ENCODE results near the gene FGF6.
A peak's percentile ranks its signal among the peaks of the same experiment; 100 is the strongest.

The FGF6 gene

DNA sequence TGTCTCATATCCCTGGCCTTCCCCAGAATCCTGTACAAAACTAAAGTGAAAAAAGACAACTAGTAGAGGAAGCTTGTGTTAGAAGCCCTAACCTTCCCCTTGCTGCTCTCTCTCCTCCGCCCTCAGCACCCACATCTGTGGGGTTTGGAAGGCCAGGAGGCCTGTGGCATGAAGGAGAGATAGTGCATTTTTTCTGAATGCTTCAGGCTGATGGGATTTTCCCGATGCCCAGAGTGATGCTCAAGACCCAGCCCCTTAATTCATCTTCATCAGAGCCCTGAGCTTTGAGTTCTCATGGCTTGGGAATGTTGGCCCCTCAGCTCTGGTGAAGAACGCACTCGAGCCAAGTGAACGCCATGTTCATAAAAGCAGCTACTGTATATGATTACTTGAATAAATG, 5.9 kb downstream of the FGF6 start:
- peaks cover 5% of the 10 kb centered on the region; the same call in 1 of the 2 replicates for H3K9me3 ChIP-seq (ENCODE audit: control insufficient read depth, insufficient read depth, low read length)
- peak overlapping the region; percentile 46; the same call in 1 of the 2 replicates for H3K4me3 ChIP-seq (ENCODE audit: low read length)
- no peaks in the 10 kb centered on the region for H3K36me3 ChIP-seq (ENCODE audit: control insufficient read depth, low read length)
- H3K27me3 ChIP-seq (ENCODE audit: control insufficient read depth, low read length) = peaks cover 10% of the 10 kb centered on the region; the same call in 1 of the 2 replicates
- H4K20me1 ChIP-seq (ENCODE audit: control insufficient read depth, insufficient read depth, low read depth, low read length) = no peaks in the 10 kb centered on the region
- no peaks in the 10 kb centered on the region for H3K79me2 ChIP-seq (ENCODE audit: control insufficient read depth, low read length)
- H3K4me1 ChIP-seq (ENCODE audit: control insufficient read depth, low read length) = peaks cover 26% of the 10 kb centered on the region
- H3K9me2 ChIP-seq (replicated peaks; ENCODE audit: control insufficient read depth, low read length) = no peaks in the 10 kb centered on the region
- H3K4me2 ChIP-seq (ENCODE audit: low read length) = peak overlapping the region; percentile 59
- 0 out of 2 replicates have a peak, but pooled peaks cover 3% of the 10 kb centered on the region for H3F3A ChIP-seq (ENCODE audit: control insufficient read depth, insufficient read depth)
- no peak overlapping the region for H3K27ac ChIP-seq (ENCODE audit: low read depth, low read length)
- TF ChIP-seq, protein P1, sequence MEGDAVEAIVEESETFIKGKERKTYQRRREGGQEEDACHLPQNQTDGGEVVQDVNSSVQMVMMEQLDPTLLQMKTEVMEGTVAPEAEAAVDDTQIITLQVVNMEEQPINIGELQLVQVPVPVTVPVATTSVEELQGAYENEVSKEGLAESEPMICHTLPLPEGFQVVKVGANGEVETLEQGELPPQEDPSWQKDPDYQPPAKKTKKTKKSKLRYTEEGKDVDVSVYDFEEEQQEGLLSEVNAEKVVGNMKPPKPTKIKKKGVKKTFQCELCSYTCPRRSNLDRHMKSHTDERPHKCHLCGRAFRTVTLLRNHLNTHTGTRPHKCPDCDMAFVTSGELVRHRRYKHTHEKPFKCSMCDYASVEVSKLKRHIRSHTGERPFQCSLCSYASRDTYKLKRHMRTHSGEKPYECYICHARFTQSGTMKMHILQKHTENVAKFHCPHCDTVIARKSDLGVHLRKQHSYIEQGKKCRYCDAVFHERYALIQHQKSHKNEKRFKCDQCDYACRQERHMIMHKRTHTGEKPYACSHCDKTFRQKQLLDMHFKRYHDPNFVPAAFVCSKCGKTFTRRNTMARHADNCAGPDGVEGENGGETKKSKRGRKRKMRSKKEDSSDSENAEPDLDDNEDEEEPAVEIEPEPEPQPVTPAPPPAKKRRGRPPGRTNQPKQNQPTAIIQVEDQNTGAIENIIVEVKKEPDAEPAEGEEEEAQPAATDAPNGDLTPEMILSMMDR (IDR thresholded peaks at IDR 0.05; ENCODE audit: low read depth, low read length, poor library complexity, severe bottlenecking) = no peak
- TF ChIP-seq EZH2phosphoT487 (IDR thresholded peaks at IDR 0.05; ENCODE audit: borderline replicate concordance, low read length) = no peak

DNA sequence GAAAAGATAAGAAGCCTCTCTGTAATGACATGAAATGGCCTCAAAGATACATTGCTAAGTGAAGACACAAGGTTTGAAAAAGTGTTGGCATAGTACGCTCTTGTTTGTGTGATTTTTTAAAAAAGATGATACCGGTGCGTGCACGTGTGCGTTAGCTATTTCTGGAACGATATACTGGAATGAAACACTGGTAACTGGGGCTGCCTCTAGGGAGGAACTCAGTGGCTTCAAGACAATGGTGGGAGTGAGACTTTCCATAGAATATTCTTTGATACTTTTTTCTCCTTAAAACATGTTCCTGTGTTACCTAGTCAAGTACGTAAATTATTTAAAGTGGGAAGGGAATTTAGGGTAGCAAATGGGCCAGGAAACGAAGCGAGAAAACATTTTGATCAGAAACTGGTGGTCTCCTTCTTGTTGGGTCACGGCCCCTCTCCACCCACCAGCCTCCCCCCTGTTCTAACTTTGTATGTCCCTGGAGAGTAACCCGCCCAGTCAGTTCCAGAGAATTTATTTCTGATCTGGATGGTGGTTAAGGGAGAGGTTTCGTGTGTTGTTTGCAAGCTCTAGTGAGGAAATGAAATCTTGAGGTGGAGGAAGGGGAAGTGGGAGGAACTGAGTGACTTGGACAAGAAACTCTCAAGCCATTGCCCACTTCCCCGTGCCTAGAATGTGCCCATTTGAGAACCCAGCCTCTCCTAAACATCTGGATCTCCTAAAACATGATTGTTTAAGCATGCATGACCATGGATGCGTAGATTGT, 6.6 kb downstream of the FGF6 start:
- peak overlapping the region; percentile 59 for H3K4me2 ChIP-seq (ENCODE audit: low read length)
- peaks cover 10% of the 10 kb centered on the region; the same call in 1 of the 2 replicates for H3K27me3 ChIP-seq (ENCODE audit: control insufficient read depth, low read length)
- H3K27ac ChIP-seq (ENCODE audit: low read depth, low read length) = no peak overlapping the region
- H4K20me1 ChIP-seq (ENCODE audit: control insufficient read depth, insufficient read depth, low read depth, low read length) = no peaks in the 10 kb centered on the region
- H3K9me2 ChIP-seq (replicated peaks; ENCODE audit: control insufficient read depth, low read length) = no peaks in the 10 kb centered on the region
- H3F3A ChIP-seq (ENCODE audit: control insufficient read depth, insufficient read depth) = 0 out of 2 replicates have a peak, but pooled peaks cover 3% of the 10 kb centered on the region
- peaks cover 31% of the 10 kb centered on the region for H3K4me1 ChIP-seq (ENCODE audit: control insufficient read depth, low read length)
- no peaks in the 10 kb centered on the region for H3K79me2 ChIP-seq (ENCODE audit: control insufficient read depth, low read length)
- no peak for TF ChIP-seq EZH2phosphoT487 (IDR thresholded peaks at IDR 0.05; ENCODE audit: borderline replicate concordance, low read length)
- TF ChIP-seq, protein P1 (IDR thresholded peaks at IDR 0.05; ENCODE audit: low read depth, low read length, poor library complexity, severe bottlenecking) = no peak
- H3K4me3 ChIP-seq (ENCODE audit: low read length) = peak overlapping the region; percentile 46
- H3K36me3 ChIP-seq (ENCODE audit: control insufficient read depth, low read length) = no peaks in the 10 kb centered on the region
- H3K9me3 ChIP-seq (ENCODE audit: control insufficient read depth, insufficient read depth, low read length) = peaks cover 5% of the 10 kb centered on the region; the same call in 1 of the 2 replicates

DNA sequence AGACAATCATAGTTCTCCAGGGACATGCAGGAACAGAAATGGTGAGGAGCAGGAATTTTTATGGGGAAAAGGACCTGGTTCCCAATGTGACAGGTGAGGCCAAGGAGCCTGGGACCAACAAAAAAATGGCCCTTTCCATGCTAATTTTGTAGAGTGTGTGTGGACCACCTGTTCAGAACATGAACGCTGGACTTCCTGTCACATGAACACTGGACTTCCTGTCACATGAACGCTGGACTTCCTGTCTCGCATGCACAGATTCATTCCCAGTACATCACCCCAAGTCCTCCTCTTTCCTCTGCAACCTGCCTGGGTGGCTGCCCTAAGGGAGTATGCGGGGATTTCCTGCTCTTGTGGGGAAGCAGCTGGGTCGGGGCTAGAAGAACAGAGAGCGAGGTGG, 10.1 kb downstream of the FGF6 start:
- Histone ChIP-seq H3K79me2 (ENCODE audit: control insufficient read depth, low read length) (no peaks in the 10 kb centered on the region), H3K9me3 (ENCODE audit: control insufficient read depth, insufficient read depth, low read length) (peaks cover 5% of the 10 kb centered on the region; the same call in 1 of the 2 replicates), H3K27ac (ENCODE audit: low read depth, low read length) (no peak overlapping the region), H4K20me1 (ENCODE audit: control insufficient read depth, insufficient read depth, low read depth, low read length) (no peaks in the 10 kb centered on the region), H3K27me3 (ENCODE audit: control insufficient read depth, low read length) (no peaks in the 10 kb centered on the region), H3F3A (ENCODE audit: control insufficient read depth, insufficient read depth) (0 out of 2 replicates have a peak, but pooled peaks cover 3% of the 10 kb centered on the region), H3K4me2 (ENCODE audit: low read length) (no peak overlapping the region), H3K4me3 (ENCODE audit: low read length) (peak overlapping the region; percentile 4; the same call in 1 of the 2 replicates), H3K36me3 (ENCODE audit: control insufficient read depth, low read length) (no peaks in the 10 kb centered on the region), H3K4me1 (ENCODE audit: control insufficient read depth, low read length) (peaks cover 31% of the 10 kb centered on the region), H3K9me2 (replicated peaks; ENCODE audit: control insufficient read depth, low read length) (no peaks in the 10 kb centered on the region)
- TF ChIP-seq, protein P1 (IDR thresholded peaks at IDR 0.05; ENCODE audit: low read depth, low read length, poor library complexity, severe bottlenecking) = no peak
- TF ChIP-seq EZH2phosphoT487 (IDR thresholded peaks at IDR 0.05; ENCODE audit: borderline replicate concordance, low read length) = no peak

All from DOHH2 (cell line).